Frontal cortex (tissue), 4 donors: ENCODE results near the gene SNTG2. TPM values are rescaled to one million over a fixed set of nuclear protein-coding genes. Genes with fewer than 3 reads are reported as not detected.

Source experiments
- DNase-seq, 2 donors: peaks; one replicate each; pipeline ENCODE4 v3.0.0; 2012; ENCODE audit warnings: low spot score in 2 of 2
- FAIRE-seq: peaks from 2 replicates; lab custom pipeline; 2012; peaks lifted over from hg19 to GRCh38; lab: Jason Lieb, UNC
- total RNA-seq: library from RNA; depleted of rRNA; stranded (reverse); fragments of >200 nt; gene quantifications from one replicate; pipeline ENCODE4 v1.2.3, GENCODE V29; 2014
- donor health status: control.
- donor health status: control.
- donor health status: control.

Gene SNTG2
- total RNA-seq, 1 donor from 2014 or later = 4.5 TPM

DNA sequence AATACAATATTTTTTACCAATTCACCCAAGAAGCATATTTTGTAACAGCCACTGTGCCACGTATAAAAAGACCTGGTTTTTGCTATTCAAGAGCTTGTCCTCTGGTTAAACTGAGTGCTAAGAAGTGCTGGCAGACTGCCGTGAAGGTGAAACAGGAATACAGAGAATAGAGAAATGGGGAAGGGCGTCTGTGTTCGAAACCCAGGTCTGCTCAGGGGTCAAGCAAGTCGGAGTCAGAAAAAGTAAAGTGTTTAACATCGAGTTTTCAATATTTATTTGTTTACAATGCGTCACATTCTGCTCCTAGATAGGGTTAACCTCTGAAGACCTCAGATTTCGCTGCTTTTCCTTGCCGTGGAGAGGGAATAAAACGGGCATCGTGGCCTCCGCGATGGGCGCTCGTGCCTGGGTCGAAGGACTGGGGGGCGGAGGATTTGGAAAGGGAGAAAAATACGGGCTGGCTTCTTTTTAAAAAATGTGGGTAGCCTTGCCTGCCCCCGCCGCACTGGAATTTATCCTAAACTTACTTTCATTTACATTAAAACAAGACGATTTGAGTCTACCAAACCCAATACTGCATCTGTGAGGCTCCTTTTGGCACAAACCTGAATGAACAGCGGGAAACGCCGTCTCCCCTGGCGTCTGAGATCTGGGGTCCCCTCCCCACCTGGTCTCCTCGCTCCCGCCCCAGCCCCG, 1.1 kb upstream of the SNTG2 start:
- FAIRE-seq (no peak), DNase-seq (no peak)

DNA sequence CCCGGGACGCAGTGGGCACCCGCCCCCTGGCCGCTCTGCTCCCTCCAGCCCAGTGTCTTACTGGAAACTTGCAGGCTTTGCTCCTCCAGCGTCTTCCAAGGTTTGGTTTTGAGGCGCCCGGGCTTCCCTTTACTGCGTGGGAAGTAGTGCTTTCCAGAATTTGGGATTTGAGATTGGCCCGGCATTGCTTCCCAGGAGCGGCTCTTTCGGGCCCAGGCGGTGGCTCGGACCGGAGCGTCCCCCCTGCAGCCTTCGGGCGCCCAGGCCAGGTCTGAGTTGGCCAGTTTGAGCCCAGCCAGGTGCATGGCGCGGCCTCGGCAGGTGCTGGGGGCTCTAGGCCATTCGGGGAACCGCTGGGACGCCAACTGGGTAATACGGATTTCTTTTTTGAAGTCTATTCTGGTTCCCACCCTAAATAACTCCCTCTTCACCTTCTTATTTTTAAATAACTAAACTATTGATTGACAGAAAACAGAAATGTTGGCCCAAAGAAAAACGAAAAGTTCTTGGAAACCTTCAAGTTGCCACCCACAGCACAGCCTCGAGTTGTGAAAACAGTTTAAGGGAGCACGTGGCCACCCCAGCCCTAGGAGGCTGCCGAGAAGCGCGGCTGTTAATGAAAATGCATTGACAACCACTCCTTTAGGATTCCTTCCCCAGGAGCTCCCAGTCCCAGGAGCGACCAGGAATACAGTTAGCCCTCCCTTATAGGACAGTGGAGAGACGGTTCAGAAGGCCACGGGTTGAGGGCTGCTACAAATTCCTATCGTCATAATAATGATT, 766 bp downstream of the SNTG2 start:
- FAIRE-seq = no peak
- no peak for DNase-seq

DNA sequence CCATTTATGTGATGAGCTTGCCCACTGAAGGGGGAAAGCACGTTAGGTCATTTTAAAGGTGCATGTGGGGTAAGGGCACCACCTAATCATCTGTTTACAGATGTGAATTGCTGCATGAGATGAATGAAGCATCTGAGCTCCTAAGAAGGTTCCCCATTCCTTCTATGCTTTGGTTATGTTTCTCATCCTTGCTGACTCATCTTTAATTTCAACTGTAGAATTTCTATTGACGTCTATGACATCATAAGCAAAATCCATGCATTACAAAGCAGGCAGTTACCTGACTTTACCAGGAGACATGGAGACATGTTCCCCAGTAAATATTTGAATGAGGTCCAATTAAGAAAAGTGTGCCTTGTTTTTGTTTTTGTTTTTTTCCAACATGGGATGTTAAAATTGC, 2.8 kb downstream of the SNTG2 start:
- DNase-seq (no peak), FAIRE-seq (no peak)

DNA sequence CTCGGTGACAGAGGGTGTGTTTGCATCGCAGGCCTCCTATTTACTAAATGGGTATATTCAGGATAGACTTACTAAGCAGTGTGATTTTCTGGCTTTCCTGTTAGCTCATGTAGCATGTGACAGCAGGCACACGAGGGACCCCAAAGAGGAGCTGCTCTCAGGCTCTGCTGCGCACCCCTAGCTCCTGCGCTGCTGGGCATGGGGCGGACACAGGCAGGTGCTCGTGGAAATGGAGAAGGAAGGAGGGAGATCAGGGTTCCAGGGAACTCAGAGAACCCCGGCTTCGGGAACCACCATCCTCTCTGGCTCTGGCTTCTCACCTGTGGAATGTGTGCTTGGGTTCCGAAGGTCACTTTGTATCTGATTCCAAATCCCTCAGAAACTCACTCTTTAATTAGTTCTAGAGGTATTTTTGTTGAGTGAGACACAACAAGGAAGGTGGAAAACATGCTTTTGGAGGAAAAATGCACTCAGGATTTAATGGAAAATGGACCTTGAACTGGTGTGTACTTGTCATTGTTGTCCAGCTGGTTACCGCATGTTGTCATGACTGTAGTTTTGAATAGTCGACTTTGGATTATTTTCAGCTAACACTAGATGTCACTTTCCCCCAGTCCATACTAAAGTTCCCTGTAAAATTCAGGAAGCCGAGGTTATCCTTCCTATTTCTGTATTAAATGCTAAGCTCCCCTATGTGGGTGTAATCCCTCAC, 3.5 kb downstream of the SNTG2 start:
- DNase-seq (no peak), FAIRE-seq (no peak)

DNA sequence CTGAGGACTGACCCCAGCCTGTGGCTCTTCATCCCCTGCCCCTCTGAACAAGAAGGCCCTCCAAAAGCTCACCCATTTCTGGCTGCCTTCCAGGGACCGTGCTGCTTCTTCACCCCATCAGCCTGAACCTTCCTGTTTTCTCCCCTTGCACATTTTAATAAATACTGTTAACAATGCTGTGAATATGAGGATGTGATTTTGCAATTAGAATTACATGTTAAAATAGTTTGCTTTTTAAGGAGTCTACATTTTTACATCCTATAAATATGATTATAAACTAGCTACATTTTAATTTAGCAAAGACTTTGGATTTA, 4.0 kb downstream of the SNTG2 start:
- FAIRE-seq = no peak
- DNase-seq = no peak

DNA sequence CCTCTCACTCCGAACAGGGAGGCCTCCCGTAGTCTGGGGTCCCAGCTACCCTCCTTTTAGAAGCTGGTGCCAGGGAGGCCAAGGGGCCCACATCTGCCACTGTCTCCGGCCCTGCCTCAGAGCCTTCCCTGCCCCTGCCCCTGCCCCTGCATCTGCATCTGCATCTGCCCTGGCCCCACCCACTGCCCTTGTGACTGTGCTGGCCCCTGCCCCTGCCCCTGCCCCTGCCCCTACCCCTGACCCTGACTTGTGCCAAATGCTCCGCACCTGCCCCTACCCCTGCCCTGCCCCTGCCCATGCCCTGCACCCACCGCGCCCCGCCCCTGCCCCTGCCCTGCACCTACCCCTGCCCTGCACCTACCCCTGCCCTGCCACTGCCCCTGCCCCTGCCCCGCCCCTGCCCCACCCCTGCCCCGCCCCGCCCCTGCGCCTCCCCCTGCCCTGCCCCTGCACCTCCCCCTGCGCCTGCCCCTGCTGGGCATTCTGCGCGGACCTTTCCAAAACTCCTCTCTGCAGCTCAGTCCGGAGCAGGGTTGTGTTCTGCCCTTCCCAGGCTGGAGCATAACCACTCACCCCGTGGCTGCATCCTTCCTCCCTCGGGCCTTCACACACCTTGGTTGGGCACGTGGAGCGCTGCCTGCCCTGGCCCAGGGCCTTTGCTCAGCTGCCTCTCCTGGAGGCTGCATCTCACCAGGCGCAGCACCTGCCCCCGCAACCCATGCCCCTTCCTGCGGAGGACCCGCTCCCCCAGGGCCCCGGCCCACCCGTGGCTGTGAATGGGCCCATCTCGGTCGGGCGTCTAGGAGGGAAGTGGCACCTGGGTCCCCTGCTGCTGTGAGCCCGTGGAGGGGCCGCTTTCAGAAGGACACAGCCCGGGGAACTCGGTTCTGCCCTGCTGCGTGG, 5.4 kb downstream of the SNTG2 start:
- no peak for DNase-seq
- FAIRE-seq = no peak

DNA sequence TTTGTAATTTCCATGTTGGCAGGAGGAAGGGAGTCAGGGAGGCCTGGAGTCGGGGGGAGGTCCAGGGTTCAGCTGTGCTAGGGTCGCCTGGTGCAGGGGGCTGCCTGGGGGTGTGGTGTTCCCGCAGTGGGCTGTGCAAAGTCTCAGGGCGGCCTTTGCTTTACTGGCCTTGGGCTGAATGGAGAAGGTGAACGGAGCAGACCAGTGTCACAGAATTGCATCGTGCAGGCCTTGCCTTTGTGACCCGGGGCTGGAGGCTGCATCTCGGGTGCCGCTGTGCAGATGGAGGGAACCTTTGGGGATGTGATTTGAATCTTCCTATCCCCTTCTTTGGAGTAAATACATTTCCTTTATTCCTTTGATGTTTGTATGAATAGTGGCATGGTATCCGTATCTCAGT, 8.8 kb downstream of the SNTG2 start:
- FAIRE-seq (no peak), DNase-seq (no peak)

DNA sequence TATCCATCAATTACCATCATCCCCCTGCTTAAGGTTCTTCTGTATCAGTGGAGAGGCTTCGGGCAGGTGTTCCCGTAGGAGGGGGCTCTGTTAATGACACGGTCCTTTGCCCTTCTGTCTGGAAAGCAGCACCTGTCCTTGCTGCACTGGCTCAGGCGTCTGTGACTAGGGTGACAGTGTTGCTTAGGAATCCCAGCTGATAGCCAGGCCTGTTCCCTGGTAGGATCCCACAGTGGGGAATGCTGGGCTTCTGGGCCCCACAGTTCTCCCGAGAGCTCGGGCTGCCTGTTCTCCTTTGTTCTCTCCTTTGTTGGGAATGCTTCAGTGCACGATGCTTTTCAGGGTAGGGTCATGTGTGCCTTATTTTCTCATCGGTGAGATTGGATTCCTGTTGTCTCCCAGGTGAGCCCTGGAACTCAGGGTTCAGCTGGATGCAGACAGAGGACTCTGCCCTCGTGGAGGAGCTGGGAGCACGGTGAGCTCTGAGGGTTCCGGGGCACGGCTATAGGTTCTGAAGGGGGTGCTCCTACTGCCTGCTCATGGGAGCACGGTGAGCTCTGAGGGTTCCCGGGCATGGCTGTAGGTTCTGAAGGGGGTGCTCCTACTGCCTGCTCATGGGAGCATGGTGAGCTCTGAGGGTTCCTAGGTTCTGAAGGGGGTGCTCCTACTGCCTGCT, 9.6 kb downstream of the SNTG2 start:
- no peak for DNase-seq
- no peak for FAIRE-seq

DNA sequence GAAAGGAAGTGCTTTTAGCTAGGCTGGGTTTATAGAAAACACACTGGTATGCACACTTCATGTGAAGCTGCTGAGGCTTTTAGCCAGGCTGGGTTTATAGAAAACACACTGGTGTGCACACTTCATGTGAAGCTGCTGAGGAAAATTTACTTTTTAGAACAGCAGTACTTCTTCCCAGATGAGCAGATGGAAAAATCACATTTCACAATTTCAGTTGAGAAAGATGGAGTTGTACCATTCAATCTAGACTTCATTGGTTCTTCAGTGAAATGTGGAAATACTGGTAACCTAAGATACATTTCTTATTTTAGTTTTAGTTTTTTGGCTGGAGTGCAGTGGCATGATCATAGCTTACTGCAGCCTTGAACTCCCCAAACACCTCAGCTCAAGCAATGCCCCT, 11.1 kb downstream of the SNTG2 start:
- FAIRE-seq (no peak), DNase-seq (no peak)

DNA sequence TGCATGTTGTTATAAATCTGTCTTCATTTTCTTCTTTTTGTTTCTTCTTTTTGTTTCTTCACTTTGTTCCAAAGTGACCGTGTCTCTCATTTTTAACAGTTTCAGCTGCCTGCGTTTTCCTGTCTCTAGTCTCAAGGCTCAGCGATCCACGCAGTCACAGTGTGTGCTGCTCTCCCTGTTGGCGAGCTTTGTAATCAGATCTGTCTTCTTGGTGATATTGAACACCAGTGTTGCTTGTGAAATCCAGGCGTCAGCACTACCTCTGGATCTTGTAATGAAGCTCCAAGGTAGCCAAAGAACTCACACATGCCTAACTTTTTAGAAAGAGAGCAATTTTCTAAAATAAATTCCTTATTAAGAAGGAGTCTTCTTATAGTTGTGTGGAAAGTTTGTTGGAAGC, 13.2 kb downstream of the SNTG2 start:
- FAIRE-seq = no peak

DNA sequence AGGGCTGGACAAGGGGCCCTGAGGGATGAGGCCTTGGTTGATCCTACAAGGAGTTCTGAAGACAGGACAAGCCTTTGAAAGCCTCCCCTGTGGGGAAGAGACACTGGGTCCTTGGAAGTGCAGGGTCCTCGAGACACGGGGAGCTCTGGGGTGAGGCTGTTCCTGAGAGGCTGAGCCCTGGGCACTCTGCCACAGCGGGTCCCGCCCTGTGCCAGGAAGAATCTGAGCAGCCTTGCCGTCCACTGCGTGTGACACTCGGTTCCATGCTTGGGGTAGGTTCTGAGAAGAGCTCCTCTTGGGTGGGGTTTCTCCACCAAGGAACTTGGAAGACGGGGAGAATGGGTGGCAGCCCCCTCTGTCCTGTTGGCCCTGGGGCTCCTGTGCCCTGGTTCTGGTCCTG, 13.9 kb downstream of the SNTG2 start:
- FAIRE-seq = no peak

More for the DNA sequence above, 13.2 kb downstream of the SNTG2 start:
- no peak for DNase-seq

DNA sequence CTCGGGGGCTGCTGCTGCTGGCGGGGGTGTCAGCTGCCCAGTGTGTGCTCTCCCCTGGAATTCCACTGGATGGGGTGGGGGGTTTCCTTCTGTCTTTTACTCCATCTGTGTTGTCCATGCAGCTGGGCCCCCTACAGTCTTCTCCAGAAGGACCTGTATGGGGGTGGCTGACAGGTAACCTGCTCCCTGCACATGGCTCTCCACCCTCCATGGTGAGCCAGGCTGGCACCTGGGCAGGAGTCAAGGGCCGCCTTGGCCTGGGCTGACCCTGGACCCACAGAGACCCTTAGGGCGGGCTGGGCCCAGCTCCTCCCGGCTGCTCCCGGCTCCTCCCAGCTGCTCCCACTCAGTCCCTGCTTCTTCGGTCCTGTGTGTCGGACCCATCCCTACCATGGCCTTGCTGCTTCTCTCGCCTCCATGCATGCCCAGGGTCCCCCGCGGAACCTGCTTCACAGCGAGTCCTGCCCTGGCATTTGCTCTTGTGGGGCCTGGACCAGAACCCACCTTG, 15.0 kb downstream of the SNTG2 start:
- no peak for FAIRE-seq
- no peak for DNase-seq

More for the DNA sequence above, 13.9 kb downstream of the SNTG2 start:
- no peak for DNase-seq

DNA sequence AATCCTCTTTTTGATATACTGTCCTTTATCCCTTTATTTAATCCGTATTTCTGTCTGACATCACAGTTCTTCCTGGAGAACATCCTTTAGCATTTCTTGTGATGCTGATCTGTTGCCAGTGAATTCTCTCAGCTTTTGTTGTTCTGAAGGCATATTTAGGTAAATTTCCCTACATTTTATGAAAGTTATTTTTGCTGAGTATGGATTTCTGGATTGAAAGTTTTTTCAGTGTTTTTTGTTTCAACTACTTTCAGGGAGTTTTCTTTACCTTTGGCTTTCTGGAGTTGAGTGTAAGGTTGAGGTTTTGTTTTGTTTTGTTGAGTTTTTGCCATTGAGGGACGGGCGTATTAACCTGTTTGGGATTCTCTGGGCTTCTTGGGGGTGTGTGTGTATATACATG, 22.5 kb downstream of the SNTG2 start:
- DNase-seq (no peak), FAIRE-seq (no peak)

DNA sequence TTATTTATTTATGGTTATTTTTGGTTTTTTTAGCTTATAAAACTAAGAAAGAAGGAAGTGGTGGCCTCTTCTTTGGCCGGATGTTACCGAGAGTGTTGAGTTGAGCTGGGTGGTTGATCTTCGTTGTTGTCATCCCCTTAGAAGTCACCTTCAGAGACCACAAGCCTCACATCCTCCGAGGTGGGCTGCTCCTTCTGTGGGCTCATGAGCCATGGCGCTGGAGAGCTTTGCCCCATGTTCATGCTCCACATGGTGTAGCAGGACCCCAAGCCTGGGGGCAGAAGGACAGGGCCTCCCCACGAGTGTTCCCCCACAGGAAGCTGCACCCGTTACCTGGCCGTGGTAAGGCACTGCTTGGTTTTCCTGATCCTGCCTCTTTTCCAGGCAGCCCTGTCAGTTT, 23.4 kb downstream of the SNTG2 start:
- DNase-seq (no peak), FAIRE-seq (no peak)

DNA sequence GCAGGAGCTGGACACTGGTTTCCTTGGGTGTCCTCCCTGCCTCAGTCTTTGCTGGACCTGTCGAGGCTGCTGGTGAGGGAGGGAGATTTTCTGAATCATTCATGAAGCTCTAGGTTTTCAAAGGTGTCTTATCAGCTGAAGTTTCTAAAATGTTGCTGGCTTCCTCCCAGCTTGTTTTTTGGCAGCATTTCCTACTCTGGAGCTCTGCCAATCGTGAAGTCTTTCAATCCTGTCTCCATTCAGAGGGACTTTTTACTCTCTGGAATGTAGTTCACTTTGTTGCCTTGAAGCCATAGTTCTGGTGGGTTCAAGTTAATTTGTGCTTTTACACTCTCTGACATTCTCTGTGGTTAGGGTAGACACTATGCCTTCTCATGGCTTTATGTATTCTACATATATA, 23.9 kb downstream of the SNTG2 start:
- no peak for FAIRE-seq
- DNase-seq = no peak

DNA sequence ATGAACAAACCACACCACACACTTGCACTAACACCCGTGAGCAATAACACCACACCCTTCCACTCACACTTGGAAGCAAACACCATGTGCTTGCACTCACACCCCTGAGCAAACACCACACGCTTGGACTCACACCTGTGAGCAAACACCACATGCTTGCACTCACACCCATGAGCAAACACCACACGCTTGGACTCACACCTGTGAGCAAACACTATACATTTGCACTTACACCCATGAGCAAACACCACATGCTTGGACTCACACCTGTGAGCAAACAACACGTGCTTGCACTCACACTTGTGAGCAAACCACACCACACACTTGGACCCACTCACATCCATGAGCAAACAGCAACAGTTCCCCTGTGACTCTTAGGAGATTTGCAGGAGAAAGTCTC, 24.4 kb downstream of the SNTG2 start:
- no peak for DNase-seq
- no peak for FAIRE-seq

DNA sequence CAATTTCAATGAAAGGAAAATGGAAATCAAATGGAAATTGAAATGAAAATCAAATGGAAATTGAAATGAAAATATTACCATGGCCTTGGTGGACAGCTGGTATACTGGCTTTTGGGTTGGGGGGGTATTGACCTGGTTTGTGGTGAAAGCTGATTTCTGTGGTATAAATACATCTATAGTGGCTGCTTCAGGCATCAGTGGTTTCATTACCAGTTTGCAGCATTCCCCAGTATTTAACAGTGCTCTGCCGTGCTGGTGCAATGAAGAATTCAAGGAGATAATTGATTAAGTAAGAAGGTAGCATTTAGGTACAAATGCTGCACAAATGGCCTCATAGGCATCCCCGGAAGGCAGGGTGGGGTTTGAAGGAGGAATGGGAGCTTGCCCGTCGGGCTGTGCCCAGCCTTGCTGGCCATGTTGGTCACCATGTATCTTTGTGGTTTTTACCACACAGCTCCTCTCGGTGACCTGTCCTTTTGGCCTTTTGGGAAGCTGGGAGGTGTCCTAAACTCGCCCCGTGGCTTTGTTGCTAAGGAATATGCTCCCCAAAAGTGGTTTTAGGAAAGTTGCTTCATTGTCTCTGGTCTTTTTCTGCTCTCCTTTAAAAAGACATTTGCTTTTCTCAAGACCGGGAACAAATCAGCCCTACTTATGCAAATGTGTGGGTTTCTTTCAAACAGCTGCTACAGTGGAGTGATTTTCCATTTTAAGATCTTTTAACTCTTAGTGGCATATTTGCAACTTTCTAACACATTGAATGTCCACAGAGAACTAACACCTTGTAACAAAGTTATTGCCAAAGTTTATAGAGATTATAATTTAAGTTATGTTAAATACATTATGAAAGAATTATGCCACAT, 28.6 kb downstream of the SNTG2 start:
- FAIRE-seq = no peak
- no peak for DNase-seq

DNA sequence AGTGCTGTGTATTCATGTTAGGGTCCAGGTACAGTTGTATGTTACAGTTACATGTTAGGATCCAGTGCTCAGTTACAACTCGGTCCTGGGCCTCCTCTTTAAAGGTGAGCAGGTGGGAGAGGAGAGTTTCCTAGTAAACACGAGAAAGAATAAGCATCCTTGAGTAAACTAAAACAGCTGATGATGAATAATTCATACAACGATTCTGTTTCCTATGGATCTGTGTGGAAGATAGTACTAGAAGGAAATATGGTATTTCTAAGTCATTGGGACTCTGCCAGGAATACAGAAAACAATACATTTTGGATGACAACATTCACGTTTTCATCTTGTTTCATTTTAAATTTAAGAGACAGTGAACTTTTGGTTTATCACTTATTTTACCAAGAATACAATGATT, 29.5 kb downstream of the SNTG2 start:
- FAIRE-seq = no peak
- DNase-seq = no peak

DNA sequence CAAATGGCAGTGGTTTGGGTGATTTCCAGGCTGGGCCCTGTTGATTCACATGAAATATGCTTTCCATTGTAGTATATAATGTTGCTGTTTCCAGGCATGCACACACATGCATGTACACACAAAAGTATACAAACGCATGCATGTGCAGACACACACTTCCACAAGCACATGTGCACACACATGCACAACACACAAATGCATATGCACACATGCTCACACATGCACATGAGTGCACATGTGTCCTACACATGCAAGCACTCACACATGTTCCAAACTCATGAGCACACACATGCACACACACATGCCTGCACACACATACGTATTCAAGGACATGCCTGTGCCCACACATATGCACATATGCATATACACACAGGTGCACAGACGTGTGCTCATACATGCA, 30.6 kb downstream of the SNTG2 start:
- no peak for FAIRE-seq

More for the DNA sequence above, 30.6 kb downstream of the SNTG2 start:
- DNase-seq = no peak
